SK-N-SH treated with all-trans-retinoic acid at 6 μM for 48 hours (cell line): ENCODE measurements around the gene ABCA7.

Source experiments
- ATAC-seq: fragments of 200-7000 bp; cut with Tn5 transposase; 3 replicates; pipeline ENCODE4 v1.9.1; 2020; ENCODE audit warnings: mild to moderate bottlenecking, moderate library complexity
- ARNTL ChIP-seq: fragments of 450-650 bp; formaldehyde crosslinking; IDR thresholded peaks from 2 replicates; pipeline ENCODE4 v1.5.0; 2020; ENCODE audit warnings: low read depth, mild to moderate bottlenecking, moderate library complexity, borderline replicate concordance
- BACH2 ChIP-seq: fragments of 250-450 bp; sonication (Bioruptor Pico); IDR thresholded peaks from 2 replicates; pipeline ENCODE4 v1.9.0; 2021; ENCODE audit warnings: mild to moderate bottlenecking, borderline replicate concordance
- CSRNP3 ChIP-seq: fragments of 250-450 bp; sonication (Bioruptor Pico); IDR thresholded peaks from 2 replicates; pipeline ENCODE4 v1.5.1; 2021; ENCODE audit warnings: mild to moderate bottlenecking, moderate library complexity
- ISL1 ChIP-seq: fragments of 250-450 bp; sonication (Bioruptor Pico); IDR thresholded peaks from 2 replicates; pipeline ENCODE4 v2.1.2; 2022; ENCODE audit warnings: mild to moderate bottlenecking, moderate library complexity
- OSR1 ChIP-seq: fragments of 250-450 bp; sonication (Bioruptor Pico); IDR thresholded peaks from 2 replicates; pipeline ENCODE4 v1.8.0; 2022; ENCODE audit warnings: moderate library complexity, mild to moderate bottlenecking, inconsistent platforms
- PATZ1 ChIP-seq: fragments of 250-450 bp; sonication (Bioruptor Pico); IDR thresholded peaks from 2 replicates; pipeline ENCODE4 v1.8.0; 2020; ENCODE audit warnings: mild to moderate bottlenecking, moderate library complexity, borderline replicate concordance
- POU6F1 ChIP-seq: fragments of 250-450 bp; sonication (Bioruptor Pico); IDR thresholded peaks from 2 replicates; pipeline ENCODE4 v1.8.0; 2021; ENCODE audit warnings: low read depth, mild to moderate bottlenecking, moderate library complexity, borderline replicate concordance
- RARB ChIP-seq: fragments of 250-450 bp; sonication (Bioruptor Pico); IDR thresholded peaks from 2 replicates; pipeline ENCODE4 v1.8.0; 2021; ENCODE audit warnings: mild to moderate bottlenecking, moderate library complexity
- SNAI2 ChIP-seq: fragments of 250-450 bp; sonication (Bioruptor Pico); IDR thresholded peaks from 2 replicates; pipeline ENCODE4 v1.5.0; 2020; ENCODE audit warnings: mild to moderate bottlenecking, moderate library complexity
- TOX ChIP-seq: fragments of 250-450 bp; sonication (Bioruptor Pico); IDR thresholded peaks from 2 replicates; pipeline ENCODE4 v1.8.0; 2021; ENCODE audit warnings: mild to moderate bottlenecking, moderate library complexity, borderline replicate concordance
- TSHZ2 ChIP-seq: fragments of 250-450 bp; sonication (Bioruptor Pico); IDR thresholded peaks from 2 replicates; pipeline ENCODE4 v1.5.0; 2020; ENCODE audit warnings: mild to moderate bottlenecking, moderate library complexity
- ZC3H10 ChIP-seq: fragments of 250-450 bp; sonication (Bioruptor Pico); IDR thresholded peaks from 2 replicates; pipeline ENCODE4 v1.5.1; 2021; ENCODE audit warnings: mild to moderate bottlenecking, moderate library complexity
- ZFP3 ChIP-seq: fragments of 250-450 bp; sonication (Bioruptor Pico); IDR thresholded peaks from 2 replicates; pipeline ENCODE4 v1.5.0; 2020; ENCODE audit warnings: mild to moderate bottlenecking, moderate library complexity
- ZFP30 ChIP-seq: fragments of 450-650 bp; formaldehyde crosslinking; IDR thresholded peaks from 2 replicates; pipeline ENCODE4 v1.5.0; 2022; ENCODE audit warnings: mild to moderate bottlenecking, moderate library complexity
- ZNF565 ChIP-seq: fragments of 450-650 bp; formaldehyde crosslinking; conservative IDR thresholded peaks from 2 replicates; pipeline ENCODE4 v1.5.0; 2020; ENCODE audit warnings: low read depth, mild to moderate bottlenecking, moderate library complexity
- ZNF70 ChIP-seq: fragments of 450-650 bp; formaldehyde crosslinking; IDR thresholded peaks from 2 replicates; pipeline ENCODE4 v1.5.0; 2020; ENCODE audit warnings: mild to moderate bottlenecking, moderate library complexity

Gene ABCA7

GRCh38 chr19:1104311-1105007, 64.6 kb downstream of the ABCA7 start:
- ATAC-seq: peak; percentile 43
- TF ChIP-seq OSR1: no peak
- no peak for TF ChIP-seq ARNTL (CRISPR knock-in tag)
- no peak for TF ChIP-seq TSHZ2 (CRISPR knock-in tag)
- TF ChIP-seq ZC3H10 (CRISPR knock-in tag): no peak
- TF ChIP-seq ISL1: no peak
- no peak for TF ChIP-seq SNAI2 (CRISPR knock-in tag)
- no peak for TF ChIP-seq BACH2 (CRISPR knock-in tag)
- TF ChIP-seq ZNF70 (CRISPR knock-in tag): no peak
- no peak for TF ChIP-seq POU6F1 (CRISPR knock-in tag)
- TF ChIP-seq ZFP30 (CRISPR knock-in tag): no peak
- no peak for TF ChIP-seq PATZ1

DNA sequence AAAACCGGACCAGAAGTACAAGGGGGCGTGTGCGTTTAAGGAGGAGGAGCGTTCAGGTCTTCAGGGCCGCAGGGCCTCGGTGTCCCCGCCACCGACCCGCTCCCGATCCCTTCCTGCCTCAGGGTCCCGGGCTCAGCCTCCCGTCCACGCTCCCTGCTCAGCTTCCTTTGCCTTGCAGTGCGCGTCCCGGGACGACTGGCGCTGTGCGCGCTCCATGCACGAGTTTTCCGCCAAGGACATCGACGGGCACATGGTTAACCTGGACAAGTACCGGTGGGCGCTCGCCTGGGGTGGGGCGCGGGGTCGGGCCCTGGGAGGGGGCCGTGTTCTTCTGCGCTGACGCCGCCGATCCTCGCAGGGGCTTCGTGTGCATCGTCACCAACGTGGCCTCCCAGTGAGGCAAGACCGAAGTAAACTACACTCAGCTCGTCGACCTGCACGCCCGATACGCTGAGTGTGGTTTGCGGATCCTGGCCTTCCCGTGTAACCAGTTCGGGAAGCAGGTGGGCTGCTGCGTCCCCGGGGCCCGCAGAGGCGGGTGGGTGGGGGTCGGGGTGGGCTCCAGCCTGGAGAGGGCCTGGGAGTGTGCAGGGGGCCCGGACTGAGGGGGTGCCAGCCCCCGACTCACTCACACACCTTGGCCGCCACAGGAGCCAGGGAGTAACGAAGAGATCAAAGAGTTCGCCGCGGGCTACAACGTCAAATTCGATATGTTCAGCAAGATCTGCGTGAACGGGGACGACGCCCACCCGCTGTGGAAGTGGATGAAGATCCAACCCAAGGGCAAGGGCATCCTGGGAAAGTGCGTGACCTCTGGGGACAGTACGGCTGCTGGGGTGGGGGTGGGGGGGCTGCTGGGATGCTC, 65.3 kb downstream of the ABCA7 start:
- no peak for ATAC-seq
- no peak for TF ChIP-seq PATZ1
- no peak for TF ChIP-seq TOX (CRISPR knock-in tag)
- TF ChIP-seq BACH2 (CRISPR knock-in tag): no peak
- TF ChIP-seq CSRNP3 (CRISPR knock-in tag): no peak
- no peak for TF ChIP-seq RARB (CRISPR knock-in tag)
- no peak for TF ChIP-seq TSHZ2 (CRISPR knock-in tag)
- TF ChIP-seq ZC3H10 (CRISPR knock-in tag): no peak
- no peak for TF ChIP-seq ZNF70 (CRISPR knock-in tag)
- no peak for TF ChIP-seq ZNF565 (CRISPR knock-in tag)
- no peak for TF ChIP-seq ISL1
- TF ChIP-seq POU6F1 (CRISPR knock-in tag): no peak
- no peak for TF ChIP-seq ZFP3 (CRISPR knock-in tag)
- no peak for TF ChIP-seq SNAI2 (CRISPR knock-in tag)
